Heart left ventricle (tissue), 16 donors: ENCODE measurements around the gene NUDT19. TPM values are rescaled to one million over a fixed set of nuclear protein-coding genes. Genes with fewer than 3 reads are reported as not detected.
A peak's percentile ranks its signal among the peaks of the same experiment; 100 is the strongest.

Experiments
- ATAC-seq, 4 donors: fragments of 200-7000 bp; cut with Tn5 transposase; one replicate each; pipeline ENCODE4 v1.9.1; 2020 to 2022; ENCODE audit warnings: moderate library complexity in 4 of 4, mild to moderate bottlenecking in 3 of 4, moderate number of reproducible peaks in 1 of 4
- DNase-seq, 5 donors: peaks; one replicate each; pipeline ENCODE4 v3.0.0-alpha.2; 2020
- H3K27ac ChIP-seq, 12 donors: fragments of 200-600 bp; sonication (generic) in 4 of 12; one replicate each; pipeline versions ENCODE4 v1.5.0 to v1.8.0; 2016 to 2022; ENCODE audit warnings: mild to moderate bottlenecking in 2 of 12
- H3K27me3 ChIP-seq, 9 donors: fragments of 200-600 bp; sonication (generic) in 2 of 9; one replicate each; pipeline versions ENCODE4 v1.5.1 to v1.8.0; 2016 to 2022; ENCODE audit warnings: mild to moderate bottlenecking in 3 of 9
- H3K36me3 ChIP-seq, 9 donors: fragments of 200-600 bp; sonication (generic) in 2 of 9; one replicate each; pipeline versions ENCODE4 v1.5.0 to v1.8.0; 2018 to 2022; ENCODE audit warnings: mild to moderate bottlenecking in 2 of 9
- H3K4me1 ChIP-seq, 12 donors: fragments of 200-600 bp; sonication (generic) in 4 of 12; one replicate each; pipeline versions ENCODE4 v1.5.0 to v1.8.0; 2016 to 2022; ENCODE audit warnings: mild to moderate bottlenecking in 3 of 12
- H3K4me3 ChIP-seq, 12 donors: fragments of 200-600 bp; sonication (generic) in 4 of 12; one replicate each; pipeline versions ENCODE4 v1.5.0 to v1.8.0; 2017 to 2022; ENCODE audit warnings: mild to moderate bottlenecking in 9 of 12, moderate library complexity in 4 of 12
- H3K9me3 ChIP-seq, 12 donors: fragments of 200-600 bp; sonication (generic) in 4 of 12; one replicate each; pipeline versions ENCODE4 v1.5.0 to v1.8.0; 2016 to 2022; ENCODE audit warnings: mild to moderate bottlenecking in 1 of 12
- CTCF ChIP-seq, 12 donors: fragments of 200-600 bp; sonication (generic) in 4 of 12; IDR thresholded peaks; one replicate each; pipeline versions ENCODE4 v1.5.0 to v1.8.0; 2018 to 2022; ENCODE audit warnings: antibody characterized with exemption in 12 of 12, mild to moderate bottlenecking in 5 of 12
- POLR2A ChIP-seq, 2 donors: fragments of 450-650 bp; IDR thresholded peaks; one replicate each; pipeline ENCODE4 v1.6.1; 2017; ENCODE audit warnings: antibody characterized with exemption in 2 of 2, mild to moderate bottlenecking in 2 of 2, moderate library complexity in 2 of 2
- WGBS, 4 donors: extraction: QIAGEN DNeasy Blood & Tissue Kit in 2 of 4; methylation state at CpG; one replicate each; pipeline versions ENCODE4 v1.1.5 to v1.1.7; 2013 to 2018; 5-methylcytosine and 5-hydroxymethylcytosine counted together
- intact Hi-C, 10 donors: fragments of 100-400 bp; cut with DNase I; formaldehyde crosslinking; loops; one replicate each; pipeline versions ENCODE4 v1.11.1 to v1.14.2; 2022
- polyA plus RNA-seq, 2 donors: library from polyadenylated mRNA; stranded (reverse); fragments of 200-250 nt; gene quantifications; one replicate each; pipeline ENCODE4 v1.2.3, GENCODE V29; 2013
- total RNA-seq, 9 donors: library from RNA; depleted of rRNA in 2 of 9; stranded (reverse); fragments of >200 nt in 2 of 9; fragmentation: NEBNext Ultra II Directional in 3 of 9; extraction: Animal tissue kit (Norgen Biotek cat#: 25700) in 3 of 9; gene quantifications; one replicate each; pipeline versions ENCODE4 v1.1.0 to v1.2.4, GENCODE V29; 2016 to 2023
- donor health status: ischemic (EF 13 %, LVEDD 7.1; RV severe dilation, severe dysfunction).
- donor health status: healthy with polysubstance abuse.
- donor health status: DM: no; HTN: yes; CAD: no.
- donor health status: DM: no; HTN: no; CAD: no.
- donor health status: ischemic (EF 25% LVEDD 6.9; RV normal size, moderate dysfunction).
- donor health status: ischemic (EF 25% LVEDD 5.7; RV mildly dilated, moderate dysfunction).
- donor health status: healthy.
- donor health status: DM: yes; HTN: yes; CAD: no.
- donor health status: ischemic (EF 35%, LVEDD 5.7; RV mildly dilated, moderate dysfunction).
- donor health status: nonischemic (EF 11% LVEDD 7.7; RV severe dilation, severe dysfunction).
- donor health status: DM: yes; HTN: yes; CAD: no.
- donor health status: PGD.
- donor health status: ischemic (EF 29% LVEDD 5.4; RV normal size, mild dysfunction).
- donor health status: nonischemic (EF 23%, LVEDD 6.1; RV moderate dilation, normal function).

Gene NUDT19
- total and polyA plus RNA-seq, 11 donors, result 12.5 to 31.3 (median 20.5) TPM

- intact Hi-C loops, result no loop called here
- no peak within 1 kb of the TSS for H3K27ac ChIP-seq
- no peak for TF ChIP-seq POLR2A (IDR thresholded peaks at IDR 0.05)
- TF ChIP-seq CTCF (IDR thresholded peaks at IDR 0.05), result no peak
- peaks cover 0 to 15% (median 7%) of the 10 kb centered on the region in 9 donors for H3K36me3 ChIP-seq
- H3K4me3 ChIP-seq, result no peak within 1 kb of the TSS
- H3K9me3 ChIP-seq, result peaks cover 0 to 3% (median 0%) of the 10 kb centered on the region in 12 donors
- DNase-seq (no peak), ATAC-seq (peak in 1 of 4 donors; percentile 33)
- no peaks in the 10 kb centered on the region for H3K27me3 ChIP-seq
- 88 to 93% (median 91%) methylated on average over 28 to 44 of the region's 44 CpGs for WGBS, 4 donors
- no peaks in the 10 kb centered on the region for H3K4me1 ChIP-seq
Measured at GRCh38 chr19:32719611-32720059, 28.0 kb downstream of the NUDT19 start, which contains the start of gene TDRD12. TSS of gene TDRD12 (plus strand) at chr19:32719767. CDS start at chr19:32720073, 306 bp downstream.

GRCh38 chr19:32720216-32720935, 28.8 kb downstream of the NUDT19 start:
- TF ChIP-seq POLR2A (IDR thresholded peaks at IDR 0.05) (no peak), CTCF (IDR thresholded peaks at IDR 0.05) (no peak)
- intact Hi-C loops, result no loop called here
- 89 to 95% (median 95%) methylated on average over 8 to 22 of the region's 22 CpGs for WGBS, 4 donors
- no peak for ATAC-seq
- Histone ChIP-seq H3K4me1 (no peaks in the 10 kb centered on the region), H3K9me3 (peaks cover 0 to 7% (median 0%) of the 10 kb centered on the region in 12 donors), H3K27ac (no peak overlapping the region), H3K27me3 (no peaks in the 10 kb centered on the region), H3K36me3 (peaks cover 0 to 10% (median under 1%) of the 10 kb centered on the region in 9 donors), H3K4me3 (no peak overlapping the region)
- no peak for DNase-seq

- Histone ChIP-seq H3K36me3 (peaks cover 0 to 10% (median 0%) of the 10 kb centered on the region in 9 donors), H3K4me1 (no peaks in the 10 kb centered on the region), H3K9me3 (peaks cover 0 to 12% (median 0%) of the 10 kb centered on the region in 12 donors), H3K27ac (no peak overlapping the region), H3K27me3 (no peaks in the 10 kb centered on the region), H3K4me3 (no peak overlapping the region)
- TF ChIP-seq POLR2A (IDR thresholded peaks at IDR 0.05) (no peak), CTCF (IDR thresholded peaks at IDR 0.05) (no peak)
- 91 to 96% (median 95%) methylated on average over 12 to 22 of the region's 22 CpGs for WGBS, 4 donors
- DNase-seq (no peak), ATAC-seq (no peak)
- intact Hi-C loops, result no loop called here
Measured at GRCh38 chr19:32720936-32721250, 29.3 kb downstream of the NUDT19 start.

GRCh38 chr19:32735936-32736335, 44.3 kb downstream of the NUDT19 start:
- WGBS, 4 donors, result 61 to 71% (median 65%) methylated on average over 4 of the region's 4 CpGs
- TF ChIP-seq CTCF (IDR thresholded peaks at IDR 0.05) (no peak), POLR2A (IDR thresholded peaks at IDR 0.05) (no peak)

More at GRCh38 chr19:32735936-32736335, 44.3 kb downstream of the NUDT19 start:
- Histone ChIP-seq H3K27ac (no peak overlapping the region), H3K36me3 (no peaks in the 10 kb centered on the region), H3K9me3 (no peaks in the 10 kb centered on the region), H3K27me3 (no peaks in the 10 kb centered on the region), H3K4me3 (no peak overlapping the region), H3K4me1 (no peaks in the 10 kb centered on the region)
- intact Hi-C loops, result no loop called here
- ATAC-seq (no peak), DNase-seq (no peak)
